ENCODE data around the gene GPR158.

GPR158 gene

DNA sequence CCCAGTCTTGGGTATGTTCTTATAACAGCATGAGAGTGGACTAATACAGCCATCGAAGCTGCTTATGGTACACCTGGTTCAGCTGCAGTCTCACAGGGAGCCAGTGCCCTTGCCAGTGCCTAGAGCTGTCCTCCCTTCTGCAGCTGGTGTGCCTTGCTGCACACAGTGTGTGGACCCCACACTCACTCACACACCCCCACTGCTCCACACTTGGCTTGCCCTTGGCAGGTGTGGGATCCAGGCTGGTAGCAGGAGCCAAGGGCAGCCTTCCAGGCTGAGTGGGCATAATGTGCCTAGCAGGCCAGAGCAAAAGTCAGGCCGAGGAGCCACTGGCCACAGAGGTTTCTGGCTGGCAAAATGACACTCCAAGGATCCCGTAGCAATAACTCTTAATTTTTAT is 217.3 kb downstream of the GPR158 start:
- no peak overlapping the region for H3K4me3 ChIP-seq (ENCODE audit: low read depth, low read length)
- H3K23ac ChIP-seq (ENCODE audit: low read length): no peak overlapping the region
- no peak overlapping the region for H2BK5ac ChIP-seq (ENCODE audit: low read depth, low read length, poor library complexity)
- H2AK5ac ChIP-seq (ENCODE audit: low read length): no peak overlapping the region
- no peak for DNase-seq
- H3K14ac ChIP-seq (ENCODE audit: low read length): no peak overlapping the region
- no peak overlapping the region for H3K9ac ChIP-seq (ENCODE audit: low read length)
- H3K9me3 ChIP-seq (ENCODE audit: insufficient read depth, low read depth, low read length): peaks cover 23% of the 10 kb centered on the region
- no peaks in the 10 kb centered on the region for H3K79me2 ChIP-seq (ENCODE audit: control insufficient read depth, insufficient read depth, low read length, poor library complexity)
- H2BK120ac ChIP-seq (ENCODE audit: insufficient read depth, low read length, poor library complexity): no peak overlapping the region
- H3K4ac ChIP-seq (ENCODE audit: low read depth, low read length): no peak overlapping the region
- no peaks in the 10 kb centered on the region for H3K36me3 ChIP-seq (ENCODE audit: control insufficient read depth in 1 of 2, insufficient read depth in 2 of 2, low read length in 2 of 2)
- H4K8ac ChIP-seq (ENCODE audit: low read depth, low read length): no peak overlapping the region
- WGBS (ENCODE audit: extremely low coverage, insufficient coverage, insufficient read length): no CpG with 5 or more reads among the region's 3 CpGs
- no peak overlapping the region for H2BK12ac ChIP-seq (ENCODE audit: low read length)
- no peak overlapping the region for H3K4me2 ChIP-seq (ENCODE audit: low read length)
- H3K4me1 ChIP-seq (ENCODE audit: control insufficient read depth in 1 of 2, insufficient read depth in 2 of 2, low read length in 2 of 2): no peaks in the 10 kb centered on the region
- H3K18ac ChIP-seq (ENCODE audit: low read length): no peak overlapping the region
- no peak overlapping the region for H2AFZ ChIP-seq (ENCODE audit: insufficient read depth, low read length, poor library complexity)
- no peak overlapping the region for H4K91ac ChIP-seq (ENCODE audit: low read depth, low read length)
- H3K27me3 ChIP-seq (ENCODE audit: insufficient read depth, low read length): no peaks in the 10 kb centered on the region
- no peak overlapping the region for H4K12ac ChIP-seq (ENCODE audit: low read depth, low read length)
- no peak overlapping the region for H3K27ac ChIP-seq (ENCODE audit: low read depth, low read length)
- no peaks in the 10 kb centered on the region for H3K79me1 ChIP-seq (ENCODE audit: low read length)

DNA sequence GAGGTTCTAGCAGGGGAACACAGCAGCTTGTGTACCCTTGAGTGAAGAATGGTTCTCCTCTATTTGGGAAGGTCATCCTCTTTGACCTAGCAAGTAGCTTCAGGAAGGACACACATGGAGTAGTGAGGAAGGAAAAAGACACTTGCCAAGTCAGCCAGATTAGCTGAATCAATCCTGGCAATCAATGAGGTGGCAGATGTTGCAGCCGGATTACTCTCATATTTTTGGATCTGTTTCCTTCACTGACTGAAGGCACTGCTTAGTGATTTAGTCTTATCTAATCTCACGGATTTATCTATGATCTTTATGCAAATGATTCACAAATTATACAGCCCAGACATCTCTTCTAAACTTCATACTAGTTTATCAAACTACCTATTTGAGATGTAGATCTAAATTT is 218.8 kb downstream of the GPR158 start:
- Histone ChIP-seq H2BK120ac (ENCODE audit: insufficient read depth, low read length, poor library complexity) (no peak overlapping the region), H4K12ac (ENCODE audit: low read depth, low read length) (no peak overlapping the region), H3K9ac (ENCODE audit: low read length) (no peak overlapping the region), H3K4me1 (ENCODE audit: control insufficient read depth in 1 of 2, insufficient read depth in 2 of 2, low read length in 2 of 2) (no peaks in the 10 kb centered on the region), H2BK12ac (ENCODE audit: low read length) (no peak overlapping the region), H3K79me2 (ENCODE audit: control insufficient read depth, insufficient read depth, low read length, poor library complexity) (no peaks in the 10 kb centered on the region), H3K9me3 (ENCODE audit: insufficient read depth, low read depth, low read length) (peaks cover 16% of the 10 kb centered on the region), H3K36me3 (ENCODE audit: control insufficient read depth in 1 of 2, insufficient read depth in 2 of 2, low read length in 2 of 2) (no peaks in the 10 kb centered on the region), H3K18ac (ENCODE audit: low read length) (no peak overlapping the region), H4K91ac (ENCODE audit: low read depth, low read length) (no peak overlapping the region), H3K4me3 (ENCODE audit: low read depth, low read length) (no peak overlapping the region), H2AFZ (ENCODE audit: insufficient read depth, low read length, poor library complexity) (no peak overlapping the region), H3K4ac (ENCODE audit: low read depth, low read length) (no peak overlapping the region), H2AK5ac (ENCODE audit: low read length) (no peak overlapping the region), H2BK5ac (ENCODE audit: low read depth, low read length, poor library complexity) (no peak overlapping the region), H3K4me2 (ENCODE audit: low read length) (no peak overlapping the region), H3K27me3 (ENCODE audit: insufficient read depth, low read length) (no peaks in the 10 kb centered on the region), H3K79me1 (ENCODE audit: low read length) (no peaks in the 10 kb centered on the region), H3K27ac (ENCODE audit: low read depth, low read length) (no peak overlapping the region), H4K8ac (ENCODE audit: low read depth, low read length) (no peak overlapping the region), H3K14ac (ENCODE audit: low read length) (no peak overlapping the region), H3K23ac (ENCODE audit: low read length) (no peak overlapping the region)
- peak; percentile 7 to 51 for DNase-seq
- WGBS (ENCODE audit: extremely low coverage, insufficient coverage, insufficient read length): no CpG with 5 or more reads among the region's 2 CpGs

DNA sequence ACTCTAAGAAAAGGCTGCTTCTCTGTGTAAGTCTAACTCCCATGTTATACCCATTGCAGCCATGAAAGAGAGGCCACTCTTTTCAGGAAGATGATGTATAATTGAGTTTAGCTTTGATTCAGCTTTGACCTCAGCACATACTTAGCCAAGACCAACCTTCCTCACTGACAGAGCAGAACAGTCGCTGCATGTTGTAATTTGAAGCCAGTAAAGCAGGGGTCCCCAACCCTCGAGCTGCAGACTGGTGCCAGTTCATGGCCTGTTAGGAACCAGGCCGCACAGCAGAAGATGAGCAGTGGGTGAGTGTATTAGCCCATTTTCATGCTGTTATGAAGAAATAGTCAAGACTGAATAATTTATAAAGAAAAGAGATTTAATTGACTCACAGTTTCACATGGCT is 223.9 kb downstream of the GPR158 start:
- no peak overlapping the region for H3K4me2 ChIP-seq (ENCODE audit: low read length)
- no CpG with 5 or more reads among the region's 3 CpGs for WGBS (ENCODE audit: extremely low coverage, insufficient coverage, insufficient read length)

DNA sequence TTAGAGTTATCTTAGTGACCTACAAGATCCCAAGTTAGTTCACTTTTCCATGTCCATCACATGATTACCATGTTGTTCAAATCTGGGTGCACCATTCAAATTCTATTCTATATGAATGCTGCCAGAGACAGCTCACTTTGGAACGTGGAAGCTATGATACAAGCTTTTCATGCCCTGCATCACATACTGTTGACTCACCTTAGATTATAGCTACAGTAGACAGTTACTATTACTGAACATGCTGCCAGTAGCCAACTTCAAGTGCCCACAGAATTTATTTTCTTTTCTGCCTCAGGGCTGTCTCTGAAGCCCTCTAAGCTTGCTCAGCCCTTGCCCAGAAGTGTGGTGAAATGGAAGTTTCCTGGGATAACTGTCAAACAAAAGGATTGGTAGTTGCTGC is 231.1 kb downstream of the GPR158 start:
- Histone ChIP-seq H3K4me1 (ENCODE audit: control insufficient read depth in 1 of 2, insufficient read depth in 2 of 2, low read length in 2 of 2) (no peaks in the 10 kb centered on the region), H3K9ac (ENCODE audit: low read length) (no peak overlapping the region), H3K27me3 (ENCODE audit: insufficient read depth, low read length) (no peaks in the 10 kb centered on the region), H3K36me3 (ENCODE audit: control insufficient read depth in 1 of 2, insufficient read depth in 2 of 2, low read length in 2 of 2) (no peaks in the 10 kb centered on the region), H3K27ac (ENCODE audit: low read depth, low read length) (no peak overlapping the region), H3K14ac (ENCODE audit: low read length) (no peak overlapping the region), H2BK5ac (ENCODE audit: low read depth, low read length, poor library complexity) (no peak overlapping the region), H3K79me1 (ENCODE audit: low read length) (no peaks in the 10 kb centered on the region), H3K23ac (ENCODE audit: low read length) (no peak overlapping the region), H3K18ac (ENCODE audit: low read length) (no peak overlapping the region), H4K91ac (ENCODE audit: low read depth, low read length) (no peak overlapping the region), H4K12ac (ENCODE audit: low read depth, low read length) (no peak overlapping the region), H3K4me3 (ENCODE audit: low read depth, low read length) (no peak overlapping the region), H3K9me3 (ENCODE audit: insufficient read depth, low read depth, low read length) (no peaks in the 10 kb centered on the region), H2BK12ac (ENCODE audit: low read length) (no peak overlapping the region), H3K79me2 (ENCODE audit: control insufficient read depth, insufficient read depth, low read length, poor library complexity) (no peaks in the 10 kb centered on the region), H4K8ac (ENCODE audit: low read depth, low read length) (no peak overlapping the region), H3K4me2 (ENCODE audit: low read length) (no peak overlapping the region), H2BK120ac (ENCODE audit: insufficient read depth, low read length, poor library complexity) (no peak overlapping the region), H3K4ac (ENCODE audit: low read depth, low read length) (no peak overlapping the region), H2AK5ac (ENCODE audit: low read length) (no peak overlapping the region), H2AFZ (ENCODE audit: insufficient read depth, low read length, poor library complexity) (no peak overlapping the region)
- peak; percentile 48 to 76 for DNase-seq
- no CpG with 5 or more reads among the region's 1 CpG for WGBS (ENCODE audit: extremely low coverage, insufficient coverage, insufficient read length)

More for the DNA sequence above, 223.9 kb downstream of the GPR158 start:
- no peak overlapping the region for H3K23ac ChIP-seq (ENCODE audit: low read length)
- H3K27me3 ChIP-seq (ENCODE audit: insufficient read depth, low read length): no peaks in the 10 kb centered on the region
- H2AFZ ChIP-seq (ENCODE audit: insufficient read depth, low read length, poor library complexity): no peak overlapping the region
- H3K79me1 ChIP-seq (ENCODE audit: low read length): no peaks in the 10 kb centered on the region
- no peak overlapping the region for H3K4ac ChIP-seq (ENCODE audit: low read depth, low read length)
- H3K9me3 ChIP-seq (ENCODE audit: insufficient read depth, low read depth, low read length): no peaks in the 10 kb centered on the region
- no peak overlapping the region for H3K4me3 ChIP-seq (ENCODE audit: low read depth, low read length)
- H3K79me2 ChIP-seq (ENCODE audit: control insufficient read depth, insufficient read depth, low read length, poor library complexity): no peaks in the 10 kb centered on the region
- H2AK5ac ChIP-seq (ENCODE audit: low read length): no peak overlapping the region
- H3K14ac ChIP-seq (ENCODE audit: low read length): no peak overlapping the region
- no peak overlapping the region for H4K8ac ChIP-seq (ENCODE audit: low read depth, low read length)
- DNase-seq: no peak
- no peak overlapping the region for H2BK5ac ChIP-seq (ENCODE audit: low read depth, low read length, poor library complexity)
- H3K36me3 ChIP-seq (ENCODE audit: control insufficient read depth in 1 of 2, insufficient read depth in 2 of 2, low read length in 2 of 2): no peaks in the 10 kb centered on the region
- H2BK12ac ChIP-seq (ENCODE audit: low read length): no peak overlapping the region
- no peak overlapping the region for H4K91ac ChIP-seq (ENCODE audit: low read depth, low read length)
- no peak overlapping the region for H2BK120ac ChIP-seq (ENCODE audit: insufficient read depth, low read length, poor library complexity)
- no peak overlapping the region for H3K18ac ChIP-seq (ENCODE audit: low read length)
- H4K12ac ChIP-seq (ENCODE audit: low read depth, low read length): no peak overlapping the region
- no peak overlapping the region for H3K27ac ChIP-seq (ENCODE audit: low read depth, low read length)
- H3K9ac ChIP-seq (ENCODE audit: low read length): no peak overlapping the region
- no peaks in the 10 kb centered on the region for H3K4me1 ChIP-seq (ENCODE audit: control insufficient read depth in 1 of 2, insufficient read depth in 2 of 2, low read length in 2 of 2)

All from trophoblast cell (in vitro differentiated cells and primary cell).